HUDEP-2 (cell line): Measurements from ENCODE around the gene CSRP1.

Experiments
- DNase-seq, 76 experiments: peaks; one replicate each; lab custom pipeline; 2025; ENCODE audit not compliant: unreplicated experiment in 76 of 76; lab: John Stamatoyannopoulos, UW

CSRP1 gene

GRCh38 chr1:201515062-201515750, 8.3 kb upstream of the CSRP1 start:
- peak in 40 of 76 experiments; percentile 6 to 74 (median 22) for DNase-seq

GRCh38 chr1:201514466-201514865, 7.5 kb upstream of the CSRP1 start:
- peak in 10 of 76 experiments; percentile 5 to 29 (median 17) for DNase-seq

- no peak for DNase-seq
Observed at GRCh38 chr1:201513498-201514243, 6.7 kb upstream of the CSRP1 start.

- peak in 1 of 76 experiments; percentile 12 for DNase-seq
Observed at GRCh38 chr1:201511941-201512539, 5.1 kb upstream of the CSRP1 start.

GRCh38 chr1:201511396-201511940, 4.5 kb upstream of the CSRP1 start:
- DNase-seq: no peak

GRCh38 chr1:201510734-201511133, 3.8 kb upstream of the CSRP1 start:
- no peak for DNase-seq

- no peak for DNase-seq
Observed at GRCh38 chr1:201509601-201510374, 2.9 kb upstream of the CSRP1 start.

- no peak for DNase-seq
Observed at GRCh38 chr1:201508809-201509208, 1.9 kb upstream of the CSRP1 start.

GRCh38 chr1:201507360-201507675, 395 bp upstream of the CSRP1 start:
- no peak for DNase-seq

GRCh38 chr1:201506092-201506491, 831 bp downstream of the CSRP1 start:
- DNase-seq: no peak

GRCh38 chr1:201505503-201505890, 1.4 kb downstream of the CSRP1 start:
- no peak for DNase-seq

GRCh38 chr1:201504799-201505502, 2.0 kb downstream of the CSRP1 start:
- no peak for DNase-seq

- no peak for DNase-seq
Observed at GRCh38 chr1:201504179-201504631, 2.7 kb downstream of the CSRP1 start.

GRCh38 chr1:201503397-201504176, 3.3 kb downstream of the CSRP1 start:
- DNase-seq: no peak

- no peak for DNase-seq
Observed at GRCh38 chr1:201502511-201502857, 4.4 kb downstream of the CSRP1 start.

GRCh38 chr1:201501812-201502510, 5.0 kb downstream of the CSRP1 start:
- DNase-seq: no peak

- DNase-seq: no peak
Observed at GRCh38 chr1:201501144-201501543, 5.8 kb downstream of the CSRP1 start.

GRCh38 chr1:201500670-201501120, 6.2 kb downstream of the CSRP1 start:
- DNase-seq: no peak
